ENCODE results near the gene PPP3CB.
"Not testable (repeated sequence)": the region's sequence is repeated elsewhere in the genome, so short reads cannot be mapped to it uniquely, and the experiment has no call there.

Gene PPP3CB

GRCh38 chr10:73414230-73414945, 81.4 kb downstream of the PPP3CB start:
- Mint-ChIP-seq H3K27me3 (peaks cover 7% of the 10 kb centered on the region), H3K4me1 (peaks cover 52% of the 10 kb centered on the region), H3K4me3 (peak overlapping the region; percentile 95), H3K36me3 (ENCODE audit: low read depth) (peaks cover 24% of the 10 kb centered on the region), H3K9me3 (no peaks in the 10 kb centered on the region), H3K27ac (peak overlapping the region; percentile 83)
- ATAC-seq (no peak), DNase-seq (no peak)

- peaks cover 59% of the 10 kb centered on the region for H3K4me1 Mint-ChIP-seq
- DNase-seq: peak; percentile 98
- peak within 1 kb of the TSS; percentile 95 for H3K4me3 Mint-ChIP-seq
- peak; percentile 97 for ATAC-seq
- H3K27me3 Mint-ChIP-seq: peaks cover 7% of the 10 kb centered on the region
- no peaks in the 10 kb centered on the region for H3K9me3 Mint-ChIP-seq
- peak within 1 kb of the TSS; percentile 97 for H3K27ac Mint-ChIP-seq
- peaks cover 25% of the 10 kb centered on the region for H3K36me3 Mint-ChIP-seq (ENCODE audit: low read depth)
Measured at GRCh38 chr10:73413528-73414229, 82.1 kb downstream of the PPP3CB start, which contains the start of gene ANXA7. ANXA7 (minus strand) TSS chr10:73414058; CDS start chr10:73400856, 13,202 bp downstream.

- peak overlapping the region; percentile 95 for H3K4me3 Mint-ChIP-seq
- H3K4me1 Mint-ChIP-seq: peaks cover 63% of the 10 kb centered on the region
- DNase-seq: peak; percentile 41
- H3K27ac Mint-ChIP-seq: peak overlapping the region; percentile 97
- H3K27me3 Mint-ChIP-seq: peaks cover 7% of the 10 kb centered on the region
- peak; percentile 33 for ATAC-seq
- H3K9me3 Mint-ChIP-seq: no peaks in the 10 kb centered on the region
- H3K36me3 Mint-ChIP-seq (ENCODE audit: low read depth): peaks cover 26% of the 10 kb centered on the region
Measured at GRCh38 chr10:73413108-73413527, 82.7 kb downstream of the PPP3CB start.

GRCh38 chr10:73410897-73411296, 84.9 kb downstream of the PPP3CB start:
- no peak overlapping the region for H3K4me3 Mint-ChIP-seq
- H3K27ac Mint-ChIP-seq: no peak overlapping the region
- DNase-seq (no peak), ATAC-seq (no peak)
- peaks cover 78% of the 10 kb centered on the region for H3K4me1 Mint-ChIP-seq
- H3K36me3 Mint-ChIP-seq (ENCODE audit: low read depth): peaks cover 38% of the 10 kb centered on the region
- H3K27me3 Mint-ChIP-seq: peaks cover 7% of the 10 kb centered on the region
- no peaks in the 10 kb centered on the region for H3K9me3 Mint-ChIP-seq

GRCh38 chr10:73408978-73409521, 86.8 kb downstream of the PPP3CB start:
- ATAC-seq (no peak), DNase-seq (no peak)
- Mint-ChIP-seq H3K4me3 (no peak overlapping the region), H3K27me3 (no peaks in the 10 kb centered on the region), H3K4me1 (peaks cover 76% of the 10 kb centered on the region), H3K27ac (no peak overlapping the region), H3K9me3 (no peaks in the 10 kb centered on the region), H3K36me3 (ENCODE audit: low read depth) (peaks cover 38% of the 10 kb centered on the region)

GRCh38 chr10:73408061-73408460, 87.8 kb downstream of the PPP3CB start:
- peaks cover 78% of the 10 kb centered on the region for H3K4me1 Mint-ChIP-seq
- H3K9me3 Mint-ChIP-seq: no peaks in the 10 kb centered on the region
- ATAC-seq (no peak), DNase-seq (no peak)
- H3K4me3 Mint-ChIP-seq: no peak overlapping the region
- no peaks in the 10 kb centered on the region for H3K27me3 Mint-ChIP-seq
- H3K27ac Mint-ChIP-seq: no peak overlapping the region
- peaks cover 38% of the 10 kb centered on the region for H3K36me3 Mint-ChIP-seq (ENCODE audit: low read depth)

GRCh38 chr10:73407495-73407894, 88.3 kb downstream of the PPP3CB start:
- H3K27ac Mint-ChIP-seq: no peak overlapping the region
- no peaks in the 10 kb centered on the region for H3K27me3 Mint-ChIP-seq
- ATAC-seq (no peak), DNase-seq (no peak)
- peaks cover 34% of the 10 kb centered on the region for H3K36me3 Mint-ChIP-seq (ENCODE audit: low read depth)
- no peaks in the 10 kb centered on the region for H3K9me3 Mint-ChIP-seq
- H3K4me3 Mint-ChIP-seq: no peak overlapping the region
- H3K4me1 Mint-ChIP-seq: peaks cover 73% of the 10 kb centered on the region

- H3K36me3 Mint-ChIP-seq (ENCODE audit: low read depth): peaks cover 31% of the 10 kb centered on the region
- H3K27ac Mint-ChIP-seq: no peak overlapping the region
- peaks cover 67% of the 10 kb centered on the region for H3K4me1 Mint-ChIP-seq
- no peaks in the 10 kb centered on the region for H3K27me3 Mint-ChIP-seq
- no peak for ATAC-seq
- no peak overlapping the region for H3K4me3 Mint-ChIP-seq
- DNase-seq: no peak
- no peaks in the 10 kb centered on the region for H3K9me3 Mint-ChIP-seq
Measured at GRCh38 chr10:73406846-73407245, 89.0 kb downstream of the PPP3CB start.

- H3K4me3 Mint-ChIP-seq: no peak overlapping the region
- no peaks in the 10 kb centered on the region for H3K27me3 Mint-ChIP-seq
- H3K27ac Mint-ChIP-seq: no peak overlapping the region
- no peaks in the 10 kb centered on the region for H3K9me3 Mint-ChIP-seq
- peaks cover 23% of the 10 kb centered on the region for H3K36me3 Mint-ChIP-seq (ENCODE audit: low read depth)
- ATAC-seq (no peak), DNase-seq (no peak)
- peaks cover 58% of the 10 kb centered on the region for H3K4me1 Mint-ChIP-seq
Measured at GRCh38 chr10:73405556-73405955, 90.3 kb downstream of the PPP3CB start.

- Mint-ChIP-seq H3K4me1 (peaks cover 50% of the 10 kb centered on the region), H3K27me3 (no peaks in the 10 kb centered on the region), H3K9me3 (no peaks in the 10 kb centered on the region), H3K27ac (no peak overlapping the region), H3K36me3 (ENCODE audit: low read depth) (peaks cover 22% of the 10 kb centered on the region), H3K4me3 (no peak overlapping the region)
- ATAC-seq: no peak
- DNase-seq: no peak
Measured at GRCh38 chr10:73404690-73405089, 91.1 kb downstream of the PPP3CB start.

- peaks cover 17% of the 10 kb centered on the region for H3K36me3 Mint-ChIP-seq (ENCODE audit: low read depth)
- DNase-seq (no peak), ATAC-seq (no peak)
- peaks cover 24% of the 10 kb centered on the region for H3K4me1 Mint-ChIP-seq
- no peak overlapping the region for H3K4me3 Mint-ChIP-seq
- H3K27me3 Mint-ChIP-seq: no peaks in the 10 kb centered on the region
- no peaks in the 10 kb centered on the region for H3K9me3 Mint-ChIP-seq
- H3K27ac Mint-ChIP-seq: no peak overlapping the region
Measured at GRCh38 chr10:73401636-73402035, 94.2 kb downstream of the PPP3CB start.

GRCh38 chr10:73399063-73399462, 96.8 kb downstream of the PPP3CB start:
- Mint-ChIP-seq H3K9me3 (no peaks in the 10 kb centered on the region), H3K4me3 (no peak overlapping the region), H3K4me1 (peaks cover 11% of the 10 kb centered on the region), H3K27me3 (no peaks in the 10 kb centered on the region), H3K27ac (no peak overlapping the region), H3K36me3 (ENCODE audit: low read depth) (peaks cover 39% of the 10 kb centered on the region)
- DNase-seq (no peak), ATAC-seq (no peak)

GRCh38 chr10:73398024-73398423, 97.8 kb downstream of the PPP3CB start:
- ATAC-seq: no peak
- DNase-seq: no peak
- H3K36me3 Mint-ChIP-seq (ENCODE audit: low read depth): peaks cover 46% of the 10 kb centered on the region
- no peak overlapping the region for H3K4me3 Mint-ChIP-seq
- no peak overlapping the region for H3K27ac Mint-ChIP-seq
- H3K9me3 Mint-ChIP-seq: no peaks in the 10 kb centered on the region
- H3K27me3 Mint-ChIP-seq: no peaks in the 10 kb centered on the region
- H3K4me1 Mint-ChIP-seq: peaks cover 4% of the 10 kb centered on the region

- H3K27ac Mint-ChIP-seq, H3K4me3 Mint-ChIP-seq, H3K4me1 Mint-ChIP-seq, ATAC-seq, DNase-seq, H3K9me3 Mint-ChIP-seq, H3K27me3 Mint-ChIP-seq: not testable (repeated sequence)
- H3K36me3 Mint-ChIP-seq (ENCODE audit: low read depth): peaks cover 54% of the 10 kb centered on the region
Measured at GRCh38 chr10:73394325-73394724, 101.5 kb downstream of the PPP3CB start.

GRCh38 chr10:73388228-73388627, 107.6 kb downstream of the PPP3CB start:
- no peaks in the 10 kb centered on the region for H3K9me3 Mint-ChIP-seq
- ATAC-seq (no peak), DNase-seq (no peak)
- H3K27me3 Mint-ChIP-seq: no peaks in the 10 kb centered on the region
- H3K36me3 Mint-ChIP-seq (ENCODE audit: low read depth): peaks cover 58% of the 10 kb centered on the region
- peaks cover 2% of the 10 kb centered on the region for H3K4me1 Mint-ChIP-seq
- H3K27ac Mint-ChIP-seq: no peak overlapping the region
- H3K4me3 Mint-ChIP-seq: no peak overlapping the region

All from activated naive CD8-positive, alpha-beta T cell treated with anti-CD3 and anti-CD28 coated beads, Interleukin-2, amount 50 U/mL, for 24 hours (primary cell).